Heart right ventricle (tissue), 16 donors: ENCODE results near the gene LPCAT3. TPM values are rescaled to one million over a fixed set of nuclear protein-coding genes. Genes with fewer than 3 reads are reported as not detected.

Source experiments
- ATAC-seq, 8 donors: fragments of 200-7000 bp; cut with Tn5 transposase; one replicate each; pipeline ENCODE4 v1.9.1; 2020; ENCODE audit warnings: mild to moderate bottlenecking in 8 of 8, moderate library complexity in 8 of 8, moderate number of reproducible peaks in 1 of 8
- DNase-seq, 2 donors: peaks; one replicate each; pipeline ENCODE4 v3.0.0-alpha.2; 2020
- H3K27ac ChIP-seq, 10 donors: fragments of 200-600 bp; sonication (generic) in 2 of 10; one replicate each; pipeline versions ENCODE4 v1.5.0 to v1.8.0; 2020 to 2022; ENCODE audit warnings: mild to moderate bottlenecking in 3 of 10
- H3K27me3 ChIP-seq, 7 donors: fragments of 200-600 bp; one replicate each; pipeline ENCODE4 v1.8.0; 2021 to 2022; ENCODE audit warnings: mild to moderate bottlenecking in 2 of 7
- H3K36me3 ChIP-seq, 9 donors: fragments of 200-600 bp; sonication (generic) in 1 of 9; one replicate each; pipeline versions ENCODE4 v1.5.0 to v1.8.0; 2020 to 2022; ENCODE audit warnings: mild to moderate bottlenecking in 2 of 9
- H3K4me1 ChIP-seq, 9 donors: fragments of 200-600 bp; sonication (generic) in 1 of 9; one replicate each; pipeline versions ENCODE4 v1.5.0 to v1.8.0; 2020 to 2022; ENCODE audit warnings: mild to moderate bottlenecking in 4 of 9
- H3K4me3 ChIP-seq, 10 donors: fragments of 200-600 bp; sonication (generic) in 2 of 10; one replicate each; pipeline versions ENCODE4 v1.5.0 to v1.8.0; 2020 to 2022; ENCODE audit warnings: mild to moderate bottlenecking in 7 of 10, moderate library complexity in 2 of 10
- H3K9me3 ChIP-seq, 11 donors: fragments of 200-600 bp in 10 of 11; sonication (generic) in 2 of 11; one replicate each; pipeline versions ENCODE4 v1.5.0 to v1.8.0; 2013 to 2022; ENCODE audit warnings: mild to moderate bottlenecking in 2 of 11, control low read depth in 1 of 11, moderate library complexity in 1 of 11
- WGBS, 2 donors: extraction: QIAGEN DNeasy Blood & Tissue Kit; methylation state at CpG; one replicate each; pipeline ENCODE4 v1.1.7; 2013; ENCODE audit warnings: inconsistent platforms in 1 of 2; 5-methylcytosine and 5-hydroxymethylcytosine counted together
- intact Hi-C, 10 donors: fragments of 100-400 bp; cut with DNase I; formaldehyde crosslinking; loops; one replicate each; pipeline versions ENCODE4 v1.11.1 to v1.14.2; 2022
- microRNA-seq, 2 donors: library from miRNA; unstranded; fragments of <30 nt; microRNA quantifications; one replicate each; pipeline ENCODE4 v1.2.0, GENCODE V29; 2021
- polyA plus RNA-seq, 2 donors: library from polyadenylated mRNA; stranded (reverse); fragments of 200-250 nt; gene quantifications; one replicate each; pipeline ENCODE4 v1.2.3, GENCODE V29; 2013
- total RNA-seq, 10 donors: library from RNA; stranded (reverse); fragmentation: NEBNext Ultra II Directional in 3 of 10; extraction: Animal tissue kit (Norgen Biotek cat#: 25700) in 3 of 10; gene quantifications; one replicate each; pipeline versions ENCODE4 v1.2.1 to v1.2.4, GENCODE V29; 2021 to 2023
- TF ChIP-seq, protein P1 (sequence below), 9 donors: fragments of 200-600 bp; sonication (generic) in 2 of 9; IDR thresholded peaks; one replicate each; pipeline versions ENCODE4 v1.5.0 to v1.8.0; 2021 to 2022; ENCODE audit warnings: antibody characterized with exemption in 9 of 9, mild to moderate bottlenecking in 5 of 9, moderate library complexity in 1 of 9
- donor health status: Arrhythmogenic right ventricular cardiomyopathy.
- donor health status: ischemic (EF 13 %, LVEDD 7.1; RV severe dilation, severe dysfunction).
- donor health status: healthy with polysubstance abuse.
- donor health status: DM: no; HTN: yes; CAD: no.
- donor health status: DM: no; HTN: no; CAD: no.
- donor health status: ischemic (EF 25% LVEDD 6.9; RV normal size, moderate dysfunction).
- donor health status: ischemic (EF 25% LVEDD 5.7; RV mildly dilated, moderate dysfunction).
- donor health status: healthy.
- donor health status: DM: yes; HTN: yes; CAD: no.
- donor health status: Ischemic cardiomyopathy.
- donor health status: ischemic (EF 35%, LVEDD 5.7; RV mildly dilated, moderate dysfunction).
- donor health status: nonischemic (EF 11% LVEDD 7.7; RV severe dilation, severe dysfunction).
- donor health status: DM: yes; HTN: yes; CAD: no.
- donor health status: PGD.
- donor health status: ischemic (EF 29% LVEDD 5.4; RV normal size, mild dysfunction).
- donor health status: nonischemic (EF 23%, LVEDD 6.1; RV moderate dilation, normal function).

LPCAT3 gene
- total and polyA plus RNA-seq, 12 donors: 19.9 to 65.8 (median 35.5) TPM

DNA sequence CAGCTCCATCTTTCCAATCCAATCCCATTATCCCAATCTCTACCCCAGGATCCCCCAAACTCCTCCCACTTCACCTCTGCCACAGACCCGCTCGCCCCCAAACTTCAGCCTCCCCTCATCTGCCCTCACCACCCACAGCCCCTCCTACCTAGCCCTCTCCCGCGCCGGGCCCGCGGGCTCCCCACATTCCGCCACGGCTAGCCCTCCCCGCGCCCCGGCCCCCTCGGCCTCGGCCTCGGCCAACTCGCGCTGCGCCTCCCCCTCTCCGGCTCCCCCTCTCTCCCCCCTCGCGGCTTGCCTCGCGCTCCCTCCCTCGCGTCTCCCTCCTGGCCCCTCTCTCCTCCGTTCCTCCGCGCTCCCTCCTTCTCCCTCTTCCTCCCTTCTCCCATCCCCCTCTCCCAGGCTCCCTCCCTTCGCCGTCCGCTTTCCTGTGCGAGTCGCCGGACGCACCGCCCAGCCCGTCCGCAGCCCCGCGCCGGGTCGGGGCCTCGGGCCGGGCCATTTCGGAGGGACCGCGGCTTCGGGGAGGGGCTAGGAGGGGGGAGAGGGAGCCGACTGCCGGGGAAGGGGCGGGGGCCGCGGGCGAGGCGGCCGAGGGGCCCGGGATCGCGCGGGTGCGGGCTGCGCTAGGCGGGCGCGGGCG lies 90.8 kb downstream of the LPCAT3 start, which contains the start of gene ATN1:
TSS of gene ATN1 (plus strand) at position 581 of the 643 bp plus-strand sequence. CDS start 6,043 bp downstream, outside the sequence.
- TF ChIP-seq, protein P1, sequence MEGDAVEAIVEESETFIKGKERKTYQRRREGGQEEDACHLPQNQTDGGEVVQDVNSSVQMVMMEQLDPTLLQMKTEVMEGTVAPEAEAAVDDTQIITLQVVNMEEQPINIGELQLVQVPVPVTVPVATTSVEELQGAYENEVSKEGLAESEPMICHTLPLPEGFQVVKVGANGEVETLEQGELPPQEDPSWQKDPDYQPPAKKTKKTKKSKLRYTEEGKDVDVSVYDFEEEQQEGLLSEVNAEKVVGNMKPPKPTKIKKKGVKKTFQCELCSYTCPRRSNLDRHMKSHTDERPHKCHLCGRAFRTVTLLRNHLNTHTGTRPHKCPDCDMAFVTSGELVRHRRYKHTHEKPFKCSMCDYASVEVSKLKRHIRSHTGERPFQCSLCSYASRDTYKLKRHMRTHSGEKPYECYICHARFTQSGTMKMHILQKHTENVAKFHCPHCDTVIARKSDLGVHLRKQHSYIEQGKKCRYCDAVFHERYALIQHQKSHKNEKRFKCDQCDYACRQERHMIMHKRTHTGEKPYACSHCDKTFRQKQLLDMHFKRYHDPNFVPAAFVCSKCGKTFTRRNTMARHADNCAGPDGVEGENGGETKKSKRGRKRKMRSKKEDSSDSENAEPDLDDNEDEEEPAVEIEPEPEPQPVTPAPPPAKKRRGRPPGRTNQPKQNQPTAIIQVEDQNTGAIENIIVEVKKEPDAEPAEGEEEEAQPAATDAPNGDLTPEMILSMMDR (IDR thresholded peaks at IDR 0.05): no peak
- peaks cover 25 to 81% (median 65%) of the 10 kb centered on the region in 9 donors for H3K4me1 ChIP-seq
- ATAC-seq (peak; percentile 31 to 69 (median 52)), DNase-seq (peak; percentile 86 to 91)
- H3K27me3 ChIP-seq: peaks cover 0 to 5% (median 0%) of the 10 kb centered on the region in 7 donors
- no peaks in the 10 kb centered on the region for H3K9me3 ChIP-seq
- intact Hi-C loops: loop anchor here in 1 of 10 donors (5.0 kb wide), 1 partner anchor 55 kb away; the partner anchor contains the start of gene SPSB2
- peaks cover 0 to 13% (median 0%) of the 10 kb centered on the region in 9 donors for H3K36me3 ChIP-seq
- WGBS, 2 donors: 1% methylated on average over 45 to 65 of the region's 66 CpGs
- peak within 1 kb of the TSS; percentile 74 to 98 (median 96) for H3K27ac ChIP-seq
- H3K4me3 ChIP-seq: peak within 1 kb of the TSS; percentile 69 to 97 (median 88)

Small RNA genes lying within 50 kb of the gene (microRNA-seq; reads per million reads assigned to microRNA genes)
- 1.8 to 30.2 reads per million in 2 donors for gene MIR141
- gene MIR200C: 22.1 to 293 reads per million in 2 donors

Other genes with a start within 250 kb of the LPCAT3 start
- 1 to 10 TPM in 1 of 10 donors, under 1 TPM in 7, not detected in 2; 0.16 to 2.1 (median 0.26) TPM for gene LAG3, start 246.0 kb downstream of the LPCAT3 start, total RNA-seq
- 1 to 10 TPM in 1 of 2 donors, under 1 TPM in 1; 0.13 to 1.2 TPM for gene LAG3, start 246.0 kb downstream of the LPCAT3 start, polyA plus RNA-seq
- 10 to 100 TPM in 2 of 10 donors, 1 to 10 TPM in 8; 2.8 to 44.3 (median 5.0) TPM for gene CD4, start 228.9 kb downstream of the LPCAT3 start, total RNA-seq
- gene CD4, start 228.9 kb downstream of the LPCAT3 start, polyA plus RNA-seq: 1 to 10 TPM; 2.6 to 3.2 TPM
- 1 to 10 TPM; 1.8 to 5.7 (median 3.8) TPM for gene GPR162, start 196.7 kb downstream of the LPCAT3 start, total RNA-seq
- 10 to 100 TPM in 1 of 2 donors, 1 to 10 TPM in 1; 7.0 to 16.8 TPM for gene GPR162, start 196.7 kb downstream of the LPCAT3 start, polyA plus RNA-seq
- gene P3H3, start 190.1 kb downstream of the LPCAT3 start, total RNA-seq: 10 to 100 TPM in 9 of 10 donors, 1 to 10 TPM in 1; 6.4 to 24.6 (median 16.0) TPM
- 10 to 100 TPM; 12.5 to 37.8 TPM for gene P3H3, start 190.1 kb downstream of the LPCAT3 start, polyA plus RNA-seq
- gene GNB3, start 177.6 kb downstream of the LPCAT3 start, total RNA-seq: 10 to 100 TPM in 2 of 10 donors, 1 to 10 TPM in 8; 2.4 to 14.6 (median 7.5) TPM
- gene GNB3, start 177.6 kb downstream of the LPCAT3 start, polyA plus RNA-seq: 10 to 100 TPM in 1 of 2 donors, 1 to 10 TPM in 1; 1.9 to 15.0 TPM
- gene CDCA3, start 167.2 kb downstream of the LPCAT3 start, total RNA-seq: 1 to 10 TPM in 3 of 10 donors, under 1 TPM in 6, not detected in 1; 0.22 to 4.0 (median 0.55) TPM
- gene CDCA3, start 167.2 kb downstream of the LPCAT3 start, polyA plus RNA-seq: 1 to 10 TPM in 1 of 2 donors, under 1 TPM in 1; 0.45 to 1.5 TPM
- 10 to 100 TPM; 64.8 to 95.5 (median 74.1) TPM for gene USP5, start 166.3 kb downstream of the LPCAT3 start, total RNA-seq
- gene USP5, start 166.3 kb downstream of the LPCAT3 start, polyA plus RNA-seq: 10 to 100 TPM; 17.6 to 37.4 TPM
- gene TPI1, start 150.9 kb downstream of the LPCAT3 start, total RNA-seq: 1,000 to 10,000 TPM in 1 of 10 donors, 100 to 1,000 TPM in 9; 739 to 1,044 (median 839) TPM
- 1,000 to 10,000 TPM in 1 of 2 donors, 100 to 1,000 TPM in 1; 367 to 1,432 TPM for gene TPI1, start 150.9 kb downstream of the LPCAT3 start, polyA plus RNA-seq
- 1 to 10 TPM; 2.0 to 5.6 (median 3.4) TPM for gene SPSB2, start 145.2 kb downstream of the LPCAT3 start, total RNA-seq
- 1 to 10 TPM; 5.4 to 5.6 TPM for gene SPSB2, start 145.2 kb downstream of the LPCAT3 start, polyA plus RNA-seq
- 10 to 100 TPM in 6 of 10 donors, 1 to 10 TPM in 4; 6.5 to 16.1 (median 11.0) TPM for gene LRRC23, start 113.7 kb downstream of the LPCAT3 start, total RNA-seq
- 10 to 100 TPM; 12.6 to 16.6 TPM for gene LRRC23, start 113.7 kb downstream of the LPCAT3 start, polyA plus RNA-seq
- 10 to 100 TPM in 8 of 10 donors, 1 to 10 TPM in 2; 6.3 to 68.4 (median 14.4) TPM for gene ENO2, start 103.9 kb downstream of the LPCAT3 start, total RNA-seq
- gene ENO2, start 103.9 kb downstream of the LPCAT3 start, polyA plus RNA-seq: 10 to 100 TPM; 19.2 to 19.3 TPM
- 10 to 100 TPM; 54.7 to 96.7 (median 65.8) TPM for gene ATN1, start 90.5 kb downstream of the LPCAT3 start, total RNA-seq
- gene ATN1, start 90.5 kb downstream of the LPCAT3 start, polyA plus RNA-seq: 10 to 100 TPM; 48.7 to 92.5 TPM
- not detected for gene RNU7-1, start 74.7 kb downstream of the LPCAT3 start, total RNA-seq
- gene RNU7-1, start 74.7 kb downstream of the LPCAT3 start, polyA plus RNA-seq: not detected
- 100 to 1,000 TPM; 134 to 213 (median 167) TPM for gene C12orf57, start 74.5 kb downstream of the LPCAT3 start, total RNA-seq
- gene C12orf57, start 74.5 kb downstream of the LPCAT3 start, polyA plus RNA-seq: 100 to 1,000 TPM; 182 to 654 TPM
- 10 to 100 TPM in 2 of 10 donors, 1 to 10 TPM in 8; 2.9 to 32.5 (median 5.3) TPM for gene PTPN6, start 67.1 kb downstream of the LPCAT3 start, total RNA-seq
- 10 to 100 TPM in 1 of 2 donors, 1 to 10 TPM in 1; 8.1 to 12.1 TPM for gene PTPN6, start 67.1 kb downstream of the LPCAT3 start, polyA plus RNA-seq
- gene PHB2, start 47.8 kb downstream of the LPCAT3 start, total RNA-seq: 100 to 1,000 TPM; 139 to 203 (median 160) TPM
- gene PHB2, start 47.8 kb downstream of the LPCAT3 start, polyA plus RNA-seq: 100 to 1,000 TPM; 102 to 178 TPM
- gene EMG1, start 47.6 kb downstream of the LPCAT3 start, total RNA-seq: 10 to 100 TPM; 33.5 to 42.1 (median 38.3) TPM
- gene EMG1, start 47.6 kb downstream of the LPCAT3 start, polyA plus RNA-seq: 10 to 100 TPM; 13.8 to 31.4 TPM
- 100 to 1,000 TPM in 3 of 10 donors, 10 to 100 TPM in 7; 25.1 to 151 (median 51.6) TPM for gene C1S, start 42.2 kb upstream of the LPCAT3 start, total RNA-seq
- gene C1S, start 42.2 kb upstream of the LPCAT3 start, polyA plus RNA-seq: 10 to 100 TPM; 53.4 to 64.9 TPM
- gene C1R, start 74.0 kb upstream of the LPCAT3 start, total RNA-seq: 100 to 1,000 TPM in 4 of 10 donors, 10 to 100 TPM in 6; 19.9 to 238 (median 59.0) TPM
- 100 to 1,000 TPM in 1 of 2 donors, 10 to 100 TPM in 1; 73.0 to 209 TPM for gene C1R, start 74.0 kb upstream of the LPCAT3 start, polyA plus RNA-seq
- gene C1RL, start 90.7 kb upstream of the LPCAT3 start, total RNA-seq: 10 to 100 TPM in 3 of 10 donors, 1 to 10 TPM in 7; 4.5 to 24.9 (median 7.5) TPM
- 10 to 100 TPM in 1 of 2 donors, 1 to 10 TPM in 1; 8.3 to 22.3 TPM for gene C1RL, start 90.7 kb upstream of the LPCAT3 start, polyA plus RNA-seq
- 1 to 10 TPM in 1 of 10 donors, under 1 TPM in 3, not detected in 6; 0.34 to 3.2 (median 0.56) TPM for gene RBP5, start 110.4 kb upstream of the LPCAT3 start, total RNA-seq
- 1 to 10 TPM in 1 of 2 donors, under 1 TPM in 1; 0.66 to 1.8 TPM for gene RBP5, start 110.4 kb upstream of the LPCAT3 start, polyA plus RNA-seq
- gene CLSTN3, start 111.9 kb upstream of the LPCAT3 start, total RNA-seq: 10 to 100 TPM in 2 of 10 donors, 1 to 10 TPM in 8; 3.7 to 16.8 (median 6.0) TPM
- 1 to 10 TPM; 3.9 to 6.8 TPM for gene CLSTN3, start 111.9 kb upstream of the LPCAT3 start, polyA plus RNA-seq
- gene PEX5, start 171.2 kb upstream of the LPCAT3 start, total RNA-seq: 10 to 100 TPM; 21.8 to 35.2 (median 29.3) TPM
- gene PEX5, start 171.2 kb upstream of the LPCAT3 start, polyA plus RNA-seq: 10 to 100 TPM in 1 of 2 donors, 1 to 10 TPM in 1; 9.7 to 25.0 TPM